SKM-1 treated with dmso at 0.1 percent for 144 hours (cell line): ENCODE results near the gene RBM47.
"Not testable (repeated sequence)": the region's sequence is repeated elsewhere in the genome, so short reads cannot be mapped to it uniquely, and the experiment has no call there.

Source experiments
- DNase-seq: peaks from one replicate; lab custom pipeline; 2025; ENCODE audit not compliant: unreplicated experiment; lab: John Stamatoyannopoulos, UW

The RBM47 gene

DNA sequence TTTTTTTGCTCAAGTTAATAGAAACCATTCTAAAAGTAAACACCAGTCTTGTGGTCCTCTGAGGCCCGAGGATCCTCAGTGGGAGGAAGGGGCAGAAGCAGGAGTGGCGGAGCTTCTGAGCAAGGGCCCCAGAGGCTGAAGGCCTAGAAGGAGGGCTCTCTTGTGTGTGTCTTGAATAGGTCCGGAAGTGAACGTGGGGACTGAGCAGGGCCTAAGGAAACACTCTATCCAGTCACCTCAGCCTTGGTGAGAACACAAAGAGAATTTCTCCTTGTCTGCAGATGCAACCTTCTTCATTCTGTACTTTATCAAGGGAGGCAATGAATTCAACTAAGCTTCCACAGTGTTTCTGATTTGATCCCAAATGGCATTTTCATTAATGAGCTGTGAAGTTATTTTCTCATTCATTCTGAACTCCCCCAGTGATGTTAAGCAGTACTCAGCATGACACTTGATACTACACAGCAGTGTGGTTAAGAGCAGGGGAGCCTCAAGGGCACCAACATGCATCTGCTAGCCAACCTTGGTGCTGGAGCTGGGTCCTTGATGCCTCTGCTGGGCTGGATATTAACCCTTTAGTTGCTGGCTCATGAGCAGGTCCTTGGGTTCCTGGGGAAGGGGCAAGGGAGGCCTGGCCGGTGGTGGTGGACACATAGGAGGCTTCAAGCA, 64.7 kb downstream of the RBM47 start:
- no peak for DNase-seq

DNA sequence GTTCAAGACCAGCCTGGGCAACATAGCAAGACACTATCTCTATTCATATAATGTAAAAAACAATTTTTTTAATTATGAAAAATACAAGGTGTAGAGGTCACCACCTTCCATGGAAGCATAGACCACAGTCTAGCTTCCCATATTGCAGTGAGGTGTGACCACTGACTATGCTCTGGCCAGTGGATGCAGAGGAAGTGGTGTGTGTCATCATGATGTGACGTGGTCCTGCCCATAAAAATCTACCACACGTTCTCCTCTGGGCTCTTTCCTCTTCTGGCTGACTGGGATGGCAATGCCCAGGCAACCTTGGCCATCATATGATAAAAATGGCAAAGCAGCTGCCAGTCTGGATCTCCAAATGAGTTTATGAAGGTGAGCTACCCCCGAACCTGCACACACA, 65.7 kb downstream of the RBM47 start:
- peak; percentile 81 for DNase-seq

DNA sequence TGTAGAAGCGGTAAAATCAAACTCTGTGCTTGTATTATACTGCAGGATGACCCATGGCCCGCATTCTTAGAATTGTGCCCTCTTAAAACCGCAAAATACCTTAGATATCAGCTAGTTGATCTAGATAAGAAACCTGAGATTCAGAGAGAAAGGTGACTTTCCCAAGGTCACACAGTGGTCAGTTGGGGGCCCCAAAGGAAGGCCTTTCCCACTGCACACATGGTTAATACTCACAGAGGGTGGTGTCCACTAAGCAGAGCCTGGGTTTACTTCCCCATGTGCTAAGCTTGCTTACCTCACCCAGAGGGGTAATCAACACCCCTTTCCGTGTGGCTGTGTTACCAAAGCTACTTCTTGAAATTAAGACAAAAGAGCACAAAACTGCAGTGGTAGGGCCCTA, 66.3 kb downstream of the RBM47 start:
- peak; percentile 76 for DNase-seq

DNA sequence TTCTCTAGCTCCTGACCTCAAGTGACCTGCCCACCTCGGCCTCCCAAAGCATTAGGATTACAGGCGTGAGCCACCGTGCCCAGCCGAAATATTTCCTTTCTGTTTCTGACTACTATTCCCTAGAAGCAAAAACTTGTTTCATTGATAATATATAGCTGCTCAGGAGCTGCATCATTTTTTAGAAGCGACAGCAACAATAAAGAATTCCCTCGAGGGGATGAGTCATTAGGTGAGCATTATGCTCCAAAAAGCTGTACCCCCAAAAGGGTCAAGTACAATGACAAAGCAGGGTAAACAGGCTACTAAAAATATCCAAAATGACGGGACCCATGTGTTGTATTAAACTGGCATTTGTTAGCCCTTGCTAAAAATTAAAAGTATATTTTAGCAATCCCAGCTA, 67.0 kb downstream of the RBM47 start:
- no peak for DNase-seq

DNA sequence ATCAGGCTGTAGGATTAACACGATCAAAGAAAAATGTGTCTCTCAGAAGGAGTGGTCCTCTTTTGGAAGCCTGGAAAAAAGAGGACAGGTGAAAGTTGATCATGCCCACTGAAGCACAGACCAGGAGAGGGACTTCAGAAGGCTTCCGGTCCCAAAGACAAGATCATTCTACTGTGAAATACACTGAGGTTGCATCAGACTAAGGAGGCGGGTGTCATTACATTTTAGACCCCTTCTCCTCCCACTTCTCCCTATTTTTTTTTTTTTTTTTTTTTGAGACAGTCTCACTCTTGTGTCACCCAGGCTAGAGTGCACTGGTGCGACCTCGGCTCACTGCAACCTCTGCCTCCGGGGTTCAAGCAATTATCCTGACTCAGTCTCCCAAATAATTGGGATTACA, 67.5 kb downstream of the RBM47 start:
- peak; percentile 35 for DNase-seq

DNA sequence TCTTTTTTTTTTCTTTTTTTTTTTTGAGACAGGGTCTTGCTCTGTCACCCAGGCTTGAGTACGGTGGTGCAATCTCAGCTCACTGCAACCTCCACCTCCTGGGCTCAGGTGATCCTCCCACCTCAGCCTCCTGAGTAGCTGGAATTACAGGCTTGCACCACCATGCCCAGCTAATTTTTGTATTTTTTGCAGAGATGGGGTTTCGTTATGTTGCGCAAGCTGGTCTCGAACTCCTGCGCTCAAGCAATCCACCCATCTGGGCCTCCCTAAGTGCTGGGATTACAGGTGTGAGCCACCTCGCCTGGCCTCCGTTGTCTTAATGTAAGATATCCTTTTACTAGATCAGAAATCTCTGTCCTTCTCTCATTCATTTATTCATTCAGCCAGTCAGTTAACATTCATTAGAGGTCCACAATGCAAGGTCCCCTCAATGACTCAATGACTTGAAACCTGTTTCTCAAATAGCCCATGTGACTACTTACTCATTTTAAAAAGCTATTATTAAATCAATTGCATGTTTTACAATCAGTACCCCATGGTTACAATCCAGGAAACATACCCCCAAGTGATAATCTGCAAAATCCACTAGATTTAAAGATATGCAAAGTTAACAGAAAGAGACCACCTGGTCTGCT, 68.0 kb downstream of the RBM47 start:
- not testable (repeated sequence) for DNase-seq

DNA sequence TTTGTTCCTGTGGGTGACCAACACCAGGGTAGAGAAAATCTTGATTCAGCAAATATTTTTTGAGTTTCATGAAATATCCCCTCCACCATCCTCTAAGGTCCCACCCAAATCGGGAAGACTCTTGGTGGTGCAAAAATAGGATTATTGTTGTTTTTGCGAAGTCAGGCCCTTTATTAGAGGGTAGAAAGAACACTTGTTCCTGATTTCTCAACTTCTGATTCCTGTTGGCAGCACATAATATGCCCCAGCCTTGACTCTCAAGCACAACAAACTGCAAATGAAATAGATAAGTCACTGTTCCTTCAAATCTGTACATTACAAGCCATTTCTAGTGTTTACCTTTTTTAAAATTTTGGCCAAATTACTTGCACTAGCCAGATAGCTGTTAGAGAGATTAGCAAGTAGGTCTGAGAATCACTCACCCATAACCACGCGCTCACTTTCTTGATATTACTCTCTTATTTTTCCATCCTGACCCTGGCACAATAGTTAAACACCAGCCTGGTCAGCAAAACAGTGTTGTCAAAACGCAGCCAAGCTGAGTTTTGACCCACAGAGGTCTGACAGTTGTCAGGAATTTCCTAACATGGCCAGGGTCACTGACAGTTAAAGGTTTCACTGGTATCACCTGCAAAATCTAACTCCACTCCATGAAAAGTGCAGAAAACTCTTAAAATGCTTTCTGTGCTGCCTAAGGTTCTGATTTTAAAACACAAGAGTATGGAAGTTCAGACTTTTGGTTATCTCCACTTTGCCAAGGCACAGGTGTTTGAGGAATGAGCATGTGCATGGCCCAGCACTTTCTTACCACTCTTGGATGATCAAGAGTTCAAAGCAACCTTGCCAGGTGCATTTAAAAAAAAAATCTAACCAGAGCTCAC, 69.8 kb downstream of the RBM47 start:
- no peak for DNase-seq

DNA sequence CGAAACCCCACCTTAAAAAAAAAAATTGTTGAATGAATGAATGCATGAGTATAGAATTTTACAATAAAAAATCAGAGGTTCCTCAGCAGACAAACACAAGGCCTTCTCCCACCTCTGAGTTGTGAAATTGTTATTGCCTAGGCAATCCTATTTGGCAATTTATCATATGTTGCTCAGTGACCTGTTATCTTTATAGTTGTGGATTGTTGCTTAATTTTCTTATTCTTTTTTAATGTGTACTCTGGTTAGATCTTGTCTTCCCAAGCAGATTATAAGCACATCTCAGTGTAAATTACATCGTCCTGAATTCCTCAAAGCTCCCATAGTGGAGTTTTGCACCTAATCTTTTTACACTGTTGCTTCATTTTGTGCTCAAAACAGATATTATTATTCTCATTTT, 71.9 kb downstream of the RBM47 start:
- DNase-seq = peak; percentile 35

DNA sequence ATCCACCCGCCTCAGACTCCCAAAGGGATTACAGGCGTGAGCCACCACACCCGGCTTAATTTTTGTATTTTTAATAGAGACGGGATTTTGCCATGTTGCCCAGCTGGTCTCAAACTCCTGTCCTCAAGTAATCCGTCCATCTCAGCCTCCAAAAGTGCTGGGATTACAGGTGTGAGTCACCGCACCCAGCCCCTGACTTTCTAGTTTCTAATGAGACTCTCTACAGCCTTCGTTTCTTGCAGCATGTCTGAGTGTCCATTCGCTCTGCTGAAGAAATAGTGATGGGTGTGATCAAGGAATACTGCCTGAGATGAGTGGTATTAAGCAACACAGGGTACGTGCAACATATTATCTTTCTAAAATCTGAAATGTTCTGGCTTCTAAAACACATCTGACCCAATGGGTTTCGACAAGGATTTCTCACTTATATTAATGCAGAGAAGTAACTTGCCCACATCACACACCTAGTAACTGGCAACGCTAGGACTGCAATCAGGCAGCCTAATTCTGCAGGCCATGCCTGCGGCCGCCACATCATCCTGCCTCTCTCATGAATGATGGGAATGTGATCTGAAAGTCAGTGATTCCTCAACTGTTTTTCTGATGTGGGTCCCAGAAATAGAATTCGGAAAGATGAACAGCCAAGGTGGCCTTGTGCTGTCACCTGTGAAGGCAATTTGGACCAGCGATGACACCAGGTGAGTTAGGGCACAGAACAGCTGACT, 74.3 kb downstream of the RBM47 start:
- DNase-seq = no peak

DNA sequence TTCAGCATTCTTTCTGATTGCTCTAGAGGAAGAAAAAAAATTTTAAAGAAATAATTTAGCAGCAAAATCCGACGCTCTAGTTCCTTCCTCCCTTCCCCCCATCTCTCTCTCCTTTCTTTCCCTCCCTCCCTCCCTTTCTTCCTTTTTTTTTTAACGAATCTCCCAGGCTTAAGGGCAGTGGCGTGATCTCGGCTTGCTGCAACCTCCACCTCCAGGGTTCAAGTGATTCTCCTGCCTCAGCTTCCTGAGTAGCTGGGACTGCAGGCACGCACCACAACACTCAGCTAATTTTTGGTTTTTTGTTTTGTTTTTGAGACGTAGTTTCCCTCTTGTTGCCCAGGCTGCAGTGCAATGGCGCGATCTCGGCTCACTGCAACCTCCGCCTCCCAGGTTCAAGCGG, 75.0 kb downstream of the RBM47 start:
- not testable (repeated sequence) for DNase-seq

DNA sequence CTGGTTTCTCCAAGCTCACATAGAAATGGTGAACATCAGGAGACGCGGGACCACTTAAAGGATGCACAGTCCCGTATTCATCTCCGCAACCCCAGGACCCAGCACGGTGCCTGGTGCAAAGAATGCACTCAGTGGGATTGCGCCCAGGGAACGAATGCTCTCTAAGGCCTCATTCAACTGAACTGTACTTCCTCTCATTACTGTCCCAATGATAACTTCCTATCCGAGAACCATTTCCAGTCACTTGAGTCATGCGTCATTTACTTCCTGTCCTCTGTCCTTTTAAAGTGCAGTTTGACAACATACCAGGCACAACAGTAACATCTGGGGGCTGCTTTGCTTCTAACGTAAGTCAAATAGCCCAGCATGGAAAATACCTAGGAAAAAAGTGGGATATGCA, 75.7 kb downstream of the RBM47 start:
- peak; percentile 91 for DNase-seq

DNA sequence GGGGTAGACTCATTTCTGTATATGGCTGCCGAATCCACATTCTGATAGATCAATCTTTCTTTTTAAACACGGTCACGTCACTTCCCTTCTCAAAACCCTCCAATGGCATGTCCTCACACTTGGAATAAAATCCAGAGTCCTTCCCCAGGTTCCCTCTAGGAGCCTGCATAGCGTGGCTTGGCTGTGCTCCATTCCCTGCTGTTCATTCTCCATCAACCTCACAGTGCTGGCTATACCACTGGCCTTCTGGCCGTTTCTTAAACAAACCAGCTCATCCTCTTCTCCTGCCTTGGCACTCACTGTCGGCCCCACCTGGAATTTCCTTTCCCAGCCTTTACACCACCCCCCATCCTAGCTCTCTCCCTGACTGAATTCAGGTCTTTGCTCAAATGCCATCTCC, 77.1 kb downstream of the RBM47 start:
- DNase-seq = no peak

DNA sequence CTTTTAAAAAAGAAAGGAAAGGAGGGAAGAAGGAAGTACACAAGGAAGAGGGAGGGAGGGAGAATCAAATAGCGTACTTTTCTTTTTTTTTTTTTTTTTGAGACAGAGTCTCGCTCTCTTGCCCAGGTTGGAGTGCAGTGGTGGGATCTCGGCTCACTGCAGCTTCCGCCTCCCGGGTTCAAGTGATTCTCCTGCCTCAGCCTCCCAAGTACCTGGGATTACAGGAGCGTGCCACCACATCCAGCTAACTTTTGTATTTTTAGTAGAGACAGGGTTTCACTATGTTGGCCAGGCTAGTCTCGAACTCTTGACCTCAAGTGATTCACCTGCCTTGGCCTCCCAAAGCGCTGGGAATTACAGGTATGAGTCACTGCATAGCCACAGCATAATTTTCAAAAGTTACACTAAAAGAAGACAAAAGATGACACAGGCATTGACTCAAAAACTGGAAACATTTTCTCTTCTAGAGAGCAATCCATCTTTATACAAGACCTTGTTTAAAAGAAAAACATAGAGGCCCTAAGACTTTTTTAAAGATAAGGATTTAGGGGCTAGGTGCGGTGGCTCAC, 78.0 kb downstream of the RBM47 start:
- not testable (repeated sequence) for DNase-seq

DNA sequence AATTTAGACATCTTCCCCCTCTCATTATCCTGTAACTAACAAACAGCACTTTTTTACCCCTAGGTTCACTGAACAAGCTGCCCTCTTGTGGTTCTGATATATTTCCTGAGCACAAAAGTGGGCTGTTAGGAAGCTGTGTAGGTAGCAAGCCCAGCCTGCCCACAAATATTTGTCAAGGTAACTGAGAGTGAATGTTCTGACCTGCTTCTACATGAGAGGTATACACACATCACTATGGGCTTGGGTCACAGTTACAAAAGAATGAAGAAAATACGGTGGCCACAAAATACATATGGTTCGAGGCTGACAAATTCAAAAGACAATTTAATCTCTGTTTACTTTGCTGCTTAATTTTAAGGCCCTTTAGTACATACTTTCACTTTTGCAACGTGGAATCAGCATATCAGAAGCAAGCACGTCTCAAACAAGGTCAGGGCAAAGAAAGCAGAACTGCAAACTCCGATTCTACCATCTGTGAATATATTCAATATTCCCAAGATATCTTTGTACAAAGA, 78.7 kb downstream of the RBM47 start:
- DNase-seq = peak; percentile 52

DNA sequence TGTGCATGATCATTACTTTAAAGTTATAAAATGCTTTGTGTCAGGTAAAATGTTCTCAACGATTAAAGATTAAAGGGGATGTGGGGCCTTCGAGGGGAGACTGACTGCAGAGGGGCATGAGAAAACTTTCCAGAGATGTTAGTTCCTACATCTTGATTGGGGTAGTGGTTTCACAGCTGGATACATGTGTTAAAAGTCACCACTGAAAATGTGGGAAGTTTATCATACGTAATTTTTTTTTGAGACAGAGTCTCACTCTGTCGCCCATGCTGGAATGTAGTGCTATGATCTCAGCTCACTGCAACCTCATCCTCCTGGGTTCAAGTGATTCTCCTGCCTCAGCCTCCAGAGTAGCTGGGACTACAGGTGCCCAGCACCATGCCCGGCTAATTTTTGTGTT, 79.5 kb downstream of the RBM47 start:
- no peak for DNase-seq

DNA sequence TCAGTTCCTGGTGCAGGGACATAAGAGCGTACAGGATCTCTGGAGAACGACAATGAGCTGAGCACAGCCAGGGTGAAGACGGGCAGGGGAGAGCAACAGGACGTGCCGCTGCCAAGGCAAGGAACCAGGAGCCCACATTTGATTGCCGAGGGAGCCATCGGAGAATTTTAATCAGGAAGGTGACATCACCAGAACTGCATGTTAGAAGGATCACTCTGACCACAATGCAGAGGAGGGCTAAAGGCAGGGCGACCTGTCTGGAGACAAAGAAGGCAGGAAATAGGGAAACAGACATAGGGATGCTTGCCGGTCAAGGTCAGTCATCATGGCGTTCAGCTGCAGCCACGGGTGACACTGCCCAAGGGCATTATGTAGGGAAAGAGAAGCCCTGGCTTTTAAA, 81.4 kb downstream of the RBM47 start:
- DNase-seq = no peak

DNA sequence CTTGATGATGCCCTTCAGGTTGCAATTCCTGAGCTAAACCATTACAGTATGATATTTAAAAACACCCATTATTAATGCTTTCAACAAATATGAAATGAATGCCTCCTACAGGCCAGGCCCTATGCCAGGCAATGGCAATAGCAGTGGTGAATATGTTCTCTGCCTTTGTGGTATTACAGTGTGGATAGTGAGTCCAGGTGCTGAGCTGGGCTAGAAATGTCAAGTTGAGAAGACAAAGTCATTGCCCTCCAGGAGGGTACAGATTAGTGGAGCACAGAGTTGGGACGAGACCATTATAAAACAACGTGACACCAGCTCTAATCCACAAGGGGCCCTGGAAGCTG, 81.9 kb downstream of the RBM47 start:
- DNase-seq = no peak

DNA sequence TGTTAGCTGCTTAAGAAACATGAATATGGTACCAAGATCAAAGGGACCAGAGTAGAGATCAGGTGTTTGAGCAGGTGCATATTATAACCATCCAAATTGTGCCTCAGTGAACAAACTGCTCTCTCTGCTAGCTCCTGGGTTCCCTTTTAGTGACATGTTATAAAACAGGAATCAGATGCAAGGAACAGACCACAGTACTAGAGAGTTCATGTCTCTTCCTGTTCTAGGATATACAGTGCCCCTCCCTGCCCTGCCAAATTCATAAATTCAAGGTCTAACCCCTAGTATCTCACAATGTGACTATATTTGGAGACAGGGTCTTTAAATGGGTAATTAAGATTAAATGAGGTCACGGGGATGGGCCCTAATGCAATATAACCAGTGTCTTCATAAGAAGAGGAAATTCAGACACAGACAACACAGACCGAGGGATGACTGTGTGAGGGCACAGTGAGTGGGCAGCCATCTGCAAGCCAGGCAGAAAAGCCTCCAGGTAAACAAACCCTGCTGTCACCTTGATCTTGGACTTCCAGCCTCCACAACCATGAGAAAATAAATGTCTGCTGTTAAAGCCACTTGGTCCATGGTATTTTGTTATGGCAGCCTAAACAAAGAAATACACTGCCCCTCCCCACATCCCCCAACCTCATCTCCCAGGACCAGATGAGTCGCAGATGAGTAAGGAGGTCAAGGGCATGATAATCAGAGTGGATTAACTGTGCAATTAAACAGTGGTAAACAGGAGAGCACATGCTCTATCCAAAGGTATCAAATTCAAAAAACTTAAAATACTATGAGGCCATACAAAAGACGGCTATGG, 82.5 kb downstream of the RBM47 start:
- DNase-seq = no peak

DNA sequence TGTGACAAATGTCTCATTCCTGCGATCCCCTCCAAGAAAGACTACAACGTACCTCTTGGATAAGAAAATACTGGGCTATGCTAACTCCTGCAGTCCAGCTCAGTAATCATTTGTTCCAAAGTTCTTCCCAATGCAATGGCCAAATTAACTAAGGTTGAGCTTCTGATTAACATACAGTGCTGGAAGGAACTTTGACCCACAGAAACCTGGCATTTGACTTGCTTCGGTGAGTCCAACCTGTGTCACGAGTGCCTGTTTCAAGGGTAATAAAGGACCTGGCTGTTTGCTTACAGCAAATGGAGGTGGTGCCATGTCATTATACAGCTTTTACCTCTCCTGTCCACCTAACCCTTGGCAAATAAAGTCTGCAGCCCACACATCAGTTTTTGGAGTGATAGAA, 83.2 kb downstream of the RBM47 start:
- DNase-seq = no peak

DNA sequence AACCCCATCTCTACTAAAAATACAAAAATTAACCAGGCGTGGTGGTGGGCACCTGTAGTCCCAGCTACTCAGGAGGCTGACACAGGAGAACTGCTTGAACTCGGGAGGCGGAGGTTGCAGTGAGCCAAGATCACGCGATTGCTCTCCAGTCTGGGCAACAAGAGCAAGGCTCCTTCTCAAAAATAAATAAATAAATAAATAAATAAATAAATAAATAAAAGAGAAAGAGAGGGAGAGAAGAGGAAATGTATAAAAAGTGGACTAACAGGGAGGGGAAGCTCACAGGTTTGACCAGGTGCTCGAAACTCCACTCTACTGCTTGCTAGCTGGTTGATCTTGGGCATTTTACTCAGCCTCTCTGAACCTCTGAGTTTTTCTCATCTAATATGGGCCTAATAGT, 84.2 kb downstream of the RBM47 start:
- not testable (repeated sequence) for DNase-seq
